ENCODE measurements around the gene WDFY2.
A peak's percentile ranks its signal among the peaks of the same experiment; 100 is the strongest.

WDFY2 gene

GRCh38 chr13:51733374-51734298 is 149.4 kb downstream of the WDFY2 start:
- DNase-seq (ENCODE audit: low read depth in 3 of 3, low spot score in 1 of 3) = no peak

DNA sequence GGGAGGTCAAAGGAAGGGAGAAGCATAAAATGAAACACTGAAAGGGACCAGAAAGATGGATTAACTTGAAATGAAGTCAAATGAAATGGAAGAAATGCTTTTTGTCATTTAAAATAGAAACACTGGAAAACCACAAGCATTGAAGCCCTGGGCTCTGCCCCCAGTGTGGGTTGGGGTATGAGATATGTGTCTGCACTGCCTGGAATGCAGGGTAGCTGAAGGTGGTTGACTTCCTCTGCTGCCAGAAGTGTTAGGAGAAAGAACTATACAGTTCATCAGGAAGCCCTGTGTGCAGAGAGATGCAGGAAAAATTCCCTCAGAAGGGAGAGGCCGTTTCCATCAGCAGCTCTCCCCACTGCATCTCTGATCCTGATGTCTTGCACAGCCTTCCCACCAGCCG is 150.5 kb downstream of the WDFY2 start:
- no peak for DNase-seq (ENCODE audit: low read depth in 3 of 3, low spot score in 1 of 3)

DNA sequence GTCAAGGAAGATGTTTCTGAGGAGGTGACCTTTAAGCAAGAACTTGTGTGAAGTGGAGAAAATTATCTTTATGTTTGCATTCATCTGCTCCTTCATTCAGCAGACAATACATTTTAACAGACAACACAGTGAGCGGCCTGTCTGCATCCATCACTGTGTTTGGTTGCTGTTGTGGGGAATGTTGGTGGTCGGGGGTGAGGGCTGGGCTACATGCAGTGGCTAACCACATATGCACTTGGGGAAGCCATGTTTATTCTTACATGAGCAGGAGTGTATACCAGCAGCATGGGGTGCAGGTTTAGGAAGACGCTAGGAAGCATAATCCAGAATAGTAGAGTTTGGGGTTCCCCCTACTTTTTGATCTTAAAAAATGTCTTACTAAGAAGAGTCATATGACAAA is 153.3 kb downstream of the WDFY2 start:
- no peak for DNase-seq (ENCODE audit: low read depth in 3 of 3, low spot score in 1 of 3)

- DNase-seq (ENCODE audit: low read depth in 3 of 3, low spot score in 1 of 3) = no peak
Observed at GRCh38 chr13:51738226-51738905, 154.1 kb downstream of the WDFY2 start.

- no peak for DNase-seq (ENCODE audit: low read depth in 3 of 3, low spot score in 1 of 3)
Observed at GRCh38 chr13:51739027-51739764, 154.9 kb downstream of the WDFY2 start.

- DNase-seq (ENCODE audit: low read depth in 3 of 3, low spot score in 1 of 3) = no peak
Observed at GRCh38 chr13:51740698-51741097, 156.4 kb downstream of the WDFY2 start.

- DNase-seq (ENCODE audit: low read depth in 3 of 3, low spot score in 1 of 3) = no peak
Observed at GRCh38 chr13:51742031-51742430, 157.8 kb downstream of the WDFY2 start.

DNA sequence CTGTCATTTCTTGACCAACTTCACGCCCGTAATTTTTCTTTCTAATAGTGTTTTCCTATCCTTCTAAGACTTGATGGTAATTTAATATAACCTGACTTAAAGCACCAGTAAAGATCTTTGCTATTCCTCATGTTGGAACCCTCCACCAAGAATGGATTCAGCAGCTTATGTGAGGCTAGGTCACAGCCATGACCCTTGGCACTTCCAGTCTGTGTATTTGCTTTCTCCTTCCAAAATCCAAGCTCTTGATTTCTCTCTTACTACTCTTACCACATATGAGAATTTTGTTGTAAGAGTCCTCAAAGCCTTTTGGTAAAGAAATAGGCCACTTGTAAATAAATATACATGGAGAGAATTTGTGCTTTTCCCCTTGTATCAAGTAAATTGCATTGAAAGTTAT is 158.3 kb downstream of the WDFY2 start:
- no peak for DNase-seq (ENCODE audit: low read depth in 3 of 3, low spot score in 1 of 3)

GRCh38 chr13:51745243-51745642 is 161.0 kb downstream of the WDFY2 start:
- no peak for DNase-seq (ENCODE audit: low read depth in 3 of 3, low spot score in 1 of 3)

GRCh38 chr13:51746802-51747201 is 162.5 kb downstream of the WDFY2 start:
- no peak for DNase-seq (ENCODE audit: low read depth in 3 of 3, low spot score in 1 of 3)

DNA sequence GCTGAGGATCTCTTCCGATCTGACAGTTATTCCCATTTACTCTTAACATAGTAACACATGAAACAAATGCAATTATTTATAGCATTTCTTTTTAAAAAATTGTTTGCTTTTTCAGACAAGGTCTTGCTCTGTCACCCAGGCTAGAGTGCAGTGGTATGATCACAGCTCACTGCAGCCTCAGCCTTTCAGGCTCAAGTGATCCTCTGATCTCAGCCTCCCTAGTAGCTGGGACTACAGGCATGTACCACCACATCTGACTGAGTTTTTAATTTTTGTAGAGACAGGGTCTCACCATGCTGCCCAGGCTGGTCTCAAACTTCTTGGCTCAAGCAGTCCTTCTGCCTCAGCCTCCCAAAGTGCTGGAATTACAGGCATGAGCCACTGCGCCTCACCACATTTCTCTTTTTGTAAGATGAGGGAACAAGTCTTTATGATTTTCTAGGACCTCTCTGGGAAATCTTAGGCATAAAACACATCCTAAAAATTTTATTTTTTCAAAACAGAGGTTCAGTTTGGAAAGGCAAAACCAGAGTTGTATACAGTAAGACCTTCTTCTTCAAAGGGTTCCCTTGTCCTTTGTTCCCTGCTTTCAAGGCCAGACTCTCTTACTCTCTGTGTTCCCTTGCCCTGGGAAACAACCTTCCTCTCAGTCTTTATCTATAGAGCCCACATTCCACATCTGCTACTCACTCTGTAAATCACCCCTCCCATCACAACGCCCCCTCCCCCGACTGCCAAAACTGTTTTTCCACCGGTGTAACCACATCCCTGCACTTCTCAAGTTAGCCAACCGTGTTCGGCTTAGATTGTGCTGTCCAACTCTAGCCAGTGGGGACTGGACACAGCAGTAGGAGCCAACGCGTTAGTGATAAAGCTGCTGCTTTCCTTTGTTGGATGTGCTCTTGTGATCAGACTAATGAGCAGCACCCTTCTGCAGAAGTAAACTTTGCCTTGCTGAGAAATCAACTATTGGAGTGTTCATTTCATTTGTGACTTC is 163.5 kb downstream of the WDFY2 start:
- DNase-seq (ENCODE audit: low read depth in 3 of 3, low spot score in 1 of 3) = no peak

DNA sequence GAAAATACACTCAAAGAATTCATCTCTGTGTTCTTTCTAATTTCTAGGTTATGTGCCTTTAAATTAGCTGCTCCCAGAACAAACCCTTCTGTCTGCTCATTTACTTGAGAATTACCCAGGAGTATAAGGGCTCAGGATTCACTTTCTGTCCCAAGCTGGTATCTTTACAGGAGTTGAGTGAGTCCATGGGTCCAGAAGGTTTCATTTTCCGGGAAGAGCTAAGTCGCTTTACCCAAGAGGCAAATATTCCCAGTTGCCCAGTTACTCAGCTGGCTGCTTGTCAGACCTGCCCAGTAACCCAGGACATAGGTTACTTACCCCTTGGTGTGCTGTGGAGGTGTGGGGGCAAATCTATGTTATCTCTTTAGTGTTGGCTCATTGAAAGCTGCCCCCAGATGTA is 172.4 kb downstream of the WDFY2 start:
- no peak for DNase-seq (ENCODE audit: low read depth in 3 of 3, low spot score in 1 of 3)

DNA sequence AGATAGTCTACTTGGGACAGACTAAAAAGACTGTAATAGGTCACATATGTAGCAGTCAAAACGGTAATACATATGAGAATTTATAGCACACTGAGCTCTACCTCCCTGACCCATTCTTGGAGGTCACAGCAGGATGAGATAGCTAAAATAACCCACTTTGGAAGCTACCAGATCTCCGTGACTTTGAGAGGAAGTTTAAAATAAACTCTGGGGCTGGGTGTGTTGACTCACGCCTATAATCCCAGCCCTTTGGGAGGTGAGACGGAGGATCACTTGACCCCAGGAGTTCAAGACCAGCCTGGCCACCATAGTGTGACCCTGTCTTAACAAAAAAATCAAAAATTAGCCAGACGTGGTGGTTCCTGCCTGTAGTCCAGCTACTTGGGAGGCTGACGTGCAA is 174.4 kb downstream of the WDFY2 start:
- no peak for DNase-seq (ENCODE audit: low read depth in 3 of 3, low spot score in 1 of 3)

- DNase-seq (ENCODE audit: low read depth in 3 of 3, low spot score in 1 of 3) = no peak
Observed at GRCh38 chr13:51759240-51759639, 175.0 kb downstream of the WDFY2 start.

DNA sequence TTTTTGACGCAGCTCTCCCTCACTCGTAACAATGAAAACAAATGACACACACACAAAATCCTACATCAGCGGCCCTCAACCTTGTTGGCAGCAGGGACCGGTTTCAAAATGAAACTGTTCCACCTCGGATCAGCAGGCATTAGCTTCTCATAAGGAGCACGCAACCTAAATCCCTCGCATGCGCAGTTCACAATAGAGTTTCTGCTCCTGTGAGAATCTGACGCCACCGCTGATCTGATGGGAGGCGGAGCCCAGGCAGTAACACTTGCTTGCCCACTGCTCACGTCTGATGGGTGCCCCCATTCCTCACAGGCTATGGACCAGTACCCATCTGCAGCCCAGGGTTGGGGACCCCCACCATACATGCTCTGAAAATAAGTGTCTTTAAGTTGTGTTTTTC is 176.3 kb downstream of the WDFY2 start:
- no peak for DNase-seq (ENCODE audit: low read depth in 3 of 3, low spot score in 1 of 3)

- DNase-seq (ENCODE audit: low read depth in 3 of 3, low spot score in 1 of 3) = no peak
Observed at GRCh38 chr13:51761643-51762350, 177.5 kb downstream of the WDFY2 start.

DNA sequence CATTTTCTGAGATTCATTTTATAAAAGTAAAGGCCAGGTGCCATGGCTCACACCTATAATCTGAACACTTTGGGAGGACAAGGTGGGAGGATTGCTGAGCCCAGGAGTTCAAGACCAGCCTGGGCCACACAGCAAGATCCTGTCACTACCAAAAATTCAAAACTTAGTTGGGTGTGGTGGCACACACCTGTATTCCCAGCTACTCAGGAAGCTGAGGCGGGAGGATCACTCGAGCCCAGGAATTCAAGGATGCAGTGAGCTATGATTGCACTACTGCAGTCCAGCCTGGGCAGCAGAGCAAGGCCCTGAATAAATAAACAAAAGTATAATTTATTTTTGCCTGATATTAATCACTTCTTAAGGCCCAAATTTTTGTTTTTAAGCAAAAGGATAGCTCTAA is 179.2 kb downstream of the WDFY2 start:
- DNase-seq (ENCODE audit: low read depth in 3 of 3, low spot score in 1 of 3) = no peak

DNA sequence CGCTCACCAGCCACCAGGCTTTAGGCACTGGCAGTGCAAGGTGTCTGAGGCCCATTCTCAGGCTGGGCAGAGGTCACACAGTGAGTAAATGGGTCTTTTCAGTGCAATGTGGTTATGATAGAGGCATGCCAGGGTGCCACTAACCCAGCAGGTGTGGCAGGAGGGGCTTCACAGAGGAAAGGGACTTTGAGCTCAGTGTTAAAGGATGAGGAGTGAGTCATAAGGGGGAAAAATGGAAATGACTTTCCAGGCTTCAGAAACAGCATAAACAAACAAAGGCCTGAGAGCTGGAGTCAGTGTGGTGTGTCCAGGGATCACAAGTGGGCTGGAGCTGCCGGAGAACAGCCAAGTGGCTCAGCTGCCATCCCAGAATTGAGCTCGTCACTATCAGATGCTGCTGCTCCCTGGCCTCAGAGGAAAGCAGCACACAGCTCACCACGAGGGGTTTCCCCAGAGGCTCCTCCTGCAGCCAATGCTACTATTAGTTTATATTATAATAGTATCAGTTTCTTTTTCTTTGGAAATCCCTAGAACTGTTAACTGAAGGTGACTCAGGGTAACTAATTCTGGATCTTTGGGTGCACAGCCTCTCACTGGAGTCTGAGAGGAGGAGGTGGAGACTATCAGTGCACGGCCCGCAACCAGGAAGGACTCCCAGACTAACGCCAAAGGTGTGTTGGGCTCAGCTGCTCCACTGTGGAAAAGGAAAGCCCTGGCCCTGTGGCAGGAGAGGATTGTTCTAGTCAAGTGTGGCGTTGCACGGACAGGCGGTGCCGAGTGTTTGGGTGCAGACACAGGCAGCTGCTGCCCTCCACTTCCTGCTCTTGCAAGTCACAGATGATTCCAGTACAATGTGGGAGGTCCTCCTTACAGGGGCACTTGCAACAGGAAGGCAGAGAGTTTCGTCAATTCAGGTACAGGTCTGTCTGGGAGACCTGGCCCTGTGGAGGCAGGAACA is 180.2 kb downstream of the WDFY2 start:
- peak in 2 of 3 donors; percentile 19 to 52 for DNase-seq (ENCODE audit: low read depth in 3 of 3, low spot score in 1 of 3)

- DNase-seq (ENCODE audit: low read depth in 3 of 3, low spot score in 1 of 3) = no peak
Observed at GRCh38 chr13:51765142-51765515, 180.9 kb downstream of the WDFY2 start.
